Heart left ventricle (tissue), 16 donors: Measurements from ENCODE around the gene ABHD16B. TPM values are rescaled to one million over a fixed set of nuclear protein-coding genes. Genes with fewer than 3 reads are reported as not detected.
A peak's percentile ranks its signal among the peaks of the same experiment; 100 is the strongest.

Source experiments
- ATAC-seq, 4 donors: fragments of 200-7000 bp; cut with Tn5 transposase; one replicate each; pipeline ENCODE4 v1.9.1; 2020 to 2022; ENCODE audit warnings: moderate library complexity in 4 of 4, mild to moderate bottlenecking in 3 of 4, moderate number of reproducible peaks in 1 of 4
- DNase-seq, 5 donors: peaks; one replicate each; pipeline ENCODE4 v3.0.0-alpha.2; 2020
- H3K27ac ChIP-seq, 12 donors: fragments of 200-600 bp; sonication (generic) in 4 of 12; one replicate each; pipeline versions ENCODE4 v1.5.0 to v1.8.0; 2016 to 2022; ENCODE audit warnings: mild to moderate bottlenecking in 2 of 12
- H3K27me3 ChIP-seq, 9 donors: fragments of 200-600 bp; sonication (generic) in 2 of 9; one replicate each; pipeline versions ENCODE4 v1.5.1 to v1.8.0; 2016 to 2022; ENCODE audit warnings: mild to moderate bottlenecking in 3 of 9
- H3K36me3 ChIP-seq, 9 donors: fragments of 200-600 bp; sonication (generic) in 2 of 9; one replicate each; pipeline versions ENCODE4 v1.5.0 to v1.8.0; 2018 to 2022; ENCODE audit warnings: mild to moderate bottlenecking in 2 of 9
- H3K4me1 ChIP-seq, 12 donors: fragments of 200-600 bp; sonication (generic) in 4 of 12; one replicate each; pipeline versions ENCODE4 v1.5.0 to v1.8.0; 2016 to 2022; ENCODE audit warnings: mild to moderate bottlenecking in 3 of 12
- H3K4me3 ChIP-seq, 12 donors: fragments of 200-600 bp; sonication (generic) in 4 of 12; one replicate each; pipeline versions ENCODE4 v1.5.0 to v1.8.0; 2017 to 2022; ENCODE audit warnings: mild to moderate bottlenecking in 9 of 12, moderate library complexity in 4 of 12
- H3K9me3 ChIP-seq, 12 donors: fragments of 200-600 bp; sonication (generic) in 4 of 12; one replicate each; pipeline versions ENCODE4 v1.5.0 to v1.8.0; 2016 to 2022; ENCODE audit warnings: mild to moderate bottlenecking in 1 of 12
- CTCF ChIP-seq, 12 donors: fragments of 200-600 bp; sonication (generic) in 4 of 12; IDR thresholded peaks; one replicate each; pipeline versions ENCODE4 v1.5.0 to v1.8.0; 2018 to 2022; ENCODE audit warnings: antibody characterized with exemption in 12 of 12, mild to moderate bottlenecking in 5 of 12
- POLR2A ChIP-seq, 2 donors: fragments of 450-650 bp; IDR thresholded peaks; one replicate each; pipeline ENCODE4 v1.6.1; 2017; ENCODE audit warnings: antibody characterized with exemption in 2 of 2, mild to moderate bottlenecking in 2 of 2, moderate library complexity in 2 of 2
- WGBS, 4 donors: extraction: QIAGEN DNeasy Blood & Tissue Kit in 2 of 4; methylation state at CpG; one replicate each; pipeline versions ENCODE4 v1.1.5 to v1.1.7; 2013 to 2018; 5-methylcytosine and 5-hydroxymethylcytosine counted together
- intact Hi-C, 10 donors: fragments of 100-400 bp; cut with DNase I; formaldehyde crosslinking; loops; one replicate each; pipeline versions ENCODE4 v1.11.1 to v1.14.2; 2022
- polyA plus RNA-seq, 2 donors: library from polyadenylated mRNA; stranded (reverse); fragments of 200-250 nt; gene quantifications; one replicate each; pipeline ENCODE4 v1.2.3, GENCODE V29; 2013
- total RNA-seq, 9 donors: library from RNA; depleted of rRNA in 2 of 9; stranded (reverse); fragments of >200 nt in 2 of 9; fragmentation: NEBNext Ultra II Directional in 3 of 9; extraction: Animal tissue kit (Norgen Biotek cat#: 25700) in 3 of 9; gene quantifications; one replicate each; pipeline versions ENCODE4 v1.1.0 to v1.2.4, GENCODE V29; 2016 to 2023
- donor health status: ischemic (EF 13 %, LVEDD 7.1; RV severe dilation, severe dysfunction).
- donor health status: healthy with polysubstance abuse.
- donor health status: DM: no; HTN: yes; CAD: no.
- donor health status: DM: no; HTN: no; CAD: no.
- donor health status: ischemic (EF 25% LVEDD 6.9; RV normal size, moderate dysfunction).
- donor health status: ischemic (EF 25% LVEDD 5.7; RV mildly dilated, moderate dysfunction).
- donor health status: healthy.
- donor health status: DM: yes; HTN: yes; CAD: no.
- donor health status: ischemic (EF 35%, LVEDD 5.7; RV mildly dilated, moderate dysfunction).
- donor health status: nonischemic (EF 11% LVEDD 7.7; RV severe dilation, severe dysfunction).
- donor health status: DM: yes; HTN: yes; CAD: no.
- donor health status: PGD.
- donor health status: ischemic (EF 29% LVEDD 5.4; RV normal size, mild dysfunction).
- donor health status: nonischemic (EF 23%, LVEDD 6.1; RV moderate dilation, normal function).

The ABHD16B gene
- total and polyA plus RNA-seq, 11 donors, result 0.12 to 0.72 TPM; not detected in 9

DNA sequence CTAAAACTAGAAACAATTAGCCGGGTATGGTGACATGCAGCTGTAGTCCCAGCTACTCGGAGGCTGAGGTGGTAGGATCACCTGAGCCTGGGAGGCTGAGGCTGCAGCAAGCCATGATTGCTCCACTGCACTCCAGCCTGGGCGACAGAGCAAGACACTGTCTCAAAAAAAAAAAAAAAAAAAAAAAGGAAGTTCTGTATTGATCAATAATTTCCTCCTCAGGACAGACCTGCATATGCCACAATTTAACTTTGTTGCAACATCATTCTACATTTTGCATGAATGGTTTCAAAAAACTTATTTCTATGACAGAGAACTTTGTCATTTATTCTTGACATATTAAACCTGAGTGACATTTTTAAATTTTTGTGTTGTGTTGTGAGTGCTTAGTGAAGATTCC, 39.1 kb downstream of the ABHD16B start:
- Histone ChIP-seq H3K36me3 (peaks cover 0 to 22% (median 0%) of the 10 kb centered on the region in 9 donors), H3K27ac (peak overlapping the region in 1 of 12 donors; percentile 7), H3K4me1 (peaks cover 8 to 89% (median 42%) of the 10 kb centered on the region in 12 donors), H3K27me3 (no peaks in the 10 kb centered on the region), H3K9me3 (no peaks in the 10 kb centered on the region), H3K4me3 (no peak overlapping the region)
- TF ChIP-seq CTCF (IDR thresholded peaks at IDR 0.05) (no peak), POLR2A (IDR thresholded peaks at IDR 0.05) (no peak)
- intact Hi-C loops, result no loop called here
- 76 to 92% (median 81%) methylated on average over 3 of the region's 3 CpGs for WGBS, 4 donors
- DNase-seq (no peak), ATAC-seq (no peak)

DNA sequence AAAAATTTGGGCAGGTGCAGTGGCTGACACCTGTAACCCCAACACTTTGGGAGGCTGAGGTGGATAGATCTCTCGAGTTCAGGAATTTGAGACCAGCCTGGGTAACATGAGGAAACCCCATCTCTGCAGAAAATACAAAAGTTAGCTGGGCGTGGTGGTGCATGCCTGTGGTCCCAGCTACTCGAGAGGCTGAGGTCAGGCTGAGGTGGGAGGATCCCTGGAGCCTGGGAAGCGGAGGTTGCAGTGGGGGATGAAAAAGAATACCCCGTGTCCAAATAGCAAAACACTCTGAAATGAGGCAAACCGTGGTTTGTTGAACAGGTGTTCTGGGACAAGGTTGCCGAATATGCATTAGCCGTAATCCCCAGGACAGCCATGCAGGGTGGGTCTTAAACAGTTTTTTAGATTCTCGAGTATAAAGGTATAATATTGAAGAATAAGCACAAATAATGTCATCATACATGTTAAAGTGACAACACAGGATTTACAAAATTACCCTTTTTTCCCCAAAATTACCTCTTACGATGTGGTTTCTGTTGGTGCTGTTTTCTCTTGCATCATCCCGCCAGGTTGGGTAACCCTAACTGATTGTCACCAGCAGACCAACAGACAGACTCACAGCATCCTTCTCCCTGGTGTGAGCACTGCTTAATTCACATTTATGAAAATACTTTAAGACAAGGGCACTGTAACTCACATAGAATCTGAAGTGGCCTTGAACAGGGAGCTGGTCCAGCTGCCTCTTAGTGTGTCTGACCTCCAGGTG, 42.7 kb downstream of the ABHD16B start:
- Histone ChIP-seq H3K4me3 (no peak overlapping the region), H3K4me1 (peaks cover 0 to 75% (median 25%) of the 10 kb centered on the region in 12 donors), H3K27me3 (no peaks in the 10 kb centered on the region), H3K9me3 (no peaks in the 10 kb centered on the region), H3K27ac (no peak overlapping the region), H3K36me3 (peaks cover 0 to 11% (median 0%) of the 10 kb centered on the region in 9 donors)
- DNase-seq (peak in 1 of 5 donors; percentile 12), ATAC-seq (no peak)
- WGBS, 4 donors, result 91 to 92% (median 92%) methylated on average over 11 of the region's 11 CpGs
- intact Hi-C loops, result no loop called here
- TF ChIP-seq CTCF (IDR thresholded peaks at IDR 0.05) (no peak), POLR2A (IDR thresholded peaks at IDR 0.05) (no peak)

DNA sequence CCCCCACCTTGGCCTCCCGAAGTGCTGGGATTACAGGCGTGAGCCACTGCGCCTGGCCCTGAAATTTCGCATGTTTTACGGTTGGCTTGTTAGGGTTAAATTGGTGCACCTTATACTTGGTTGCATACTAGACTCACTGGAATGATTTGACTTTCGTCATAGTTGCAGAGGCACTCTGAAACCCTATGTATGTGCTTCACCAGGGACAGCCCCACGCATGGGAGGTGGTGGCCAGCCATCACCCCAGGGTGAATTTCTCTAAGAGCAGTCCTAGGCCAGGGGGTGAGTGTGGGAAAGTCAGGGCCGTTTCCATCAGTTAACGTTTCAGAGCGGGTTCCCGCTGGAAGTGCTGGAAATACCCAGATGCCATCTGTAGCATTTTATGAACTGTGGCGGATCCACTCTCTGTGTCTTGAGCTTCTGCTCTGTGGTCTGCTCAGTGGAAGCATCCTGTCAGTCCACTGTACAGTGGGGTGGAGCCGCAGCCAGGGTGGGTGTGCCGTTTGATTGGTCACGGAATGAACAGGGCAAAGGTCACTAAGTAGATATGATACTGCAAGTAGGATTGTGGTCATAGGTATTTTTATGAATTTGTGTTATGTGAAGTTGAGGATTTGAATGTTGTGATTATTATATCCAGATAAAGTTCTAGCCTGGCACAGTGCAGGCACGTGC, 46.8 kb downstream of the ABHD16B start:
- no peak overlapping the region for H3K4me3 ChIP-seq
- H3K27me3 ChIP-seq, result no peaks in the 10 kb centered on the region
- whole genome bisulfite sequencing, 4 donors, result 72 to 74% (median 73%) methylated on average over 15 to 16 of the region's 16 CpGs
- peaks cover 0 to 9% (median 0%) of the 10 kb centered on the region in 9 donors for H3K36me3 ChIP-seq
- H3K9me3 ChIP-seq, result no peaks in the 10 kb centered on the region
- ATAC-seq (no peak), DNase-seq (no peak)
- TF ChIP-seq CTCF (IDR thresholded peaks at IDR 0.05) (no peak), POLR2A (IDR thresholded peaks at IDR 0.05) (no peak)
- no peak overlapping the region for H3K27ac ChIP-seq
- intact Hi-C loops, result loop anchor here in 4 of 10 donors (1.0 to 5.0 kb wide), 4 partner anchors 47 to 67 kb away; no protein-coding TSS in a partner anchor
- H3K4me1 ChIP-seq, result peaks cover 0 to 70% (median 20%) of the 10 kb centered on the region in 12 donors

GRCh38 chr20:63911176-63911575, 49.9 kb downstream of the ABHD16B start:
- WGBS, 4 donors, result 36 to 68% (median 52%) methylated on average over 12 of the region's 12 CpGs
- no peak overlapping the region for H3K4me3 ChIP-seq
- DNase-seq (no peak), ATAC-seq (peak in 3 of 4 donors; percentile 12 to 39 (median 22))
- intact Hi-C loops, result loop anchor here in 5 of 10 donors (5.0 to 10.0 kb wide), 3 partner anchors 61 to 214 kb away; partner anchors contain the start of gene SAMD10 (in 1 of the 5)
- TF ChIP-seq CTCF (IDR thresholded peaks at IDR 0.05) (no peak), POLR2A (IDR thresholded peaks at IDR 0.05) (no peak)
- H3K4me1 ChIP-seq, result peaks cover 0 to 68% (median 24%) of the 10 kb centered on the region in 12 donors
- H3K36me3 ChIP-seq, result peaks cover 0 to 18% (median 0%) of the 10 kb centered on the region in 9 donors
- H3K27me3 ChIP-seq, result no peaks in the 10 kb centered on the region
- peaks cover 0 to 4% (median 0%) of the 10 kb centered on the region in 12 donors for H3K9me3 ChIP-seq
- peak overlapping the region in 2 of 12 donors; percentile 9 to 33 for H3K27ac ChIP-seq
